CD4-positive, alpha-beta T cell (primary cell): ENCODE data around the gene FYB1. TPM values are rescaled to one million over a fixed set of nuclear protein-coding genes. Genes with fewer than 3 reads are reported as not detected.
A peak's percentile ranks its signal among the peaks of the same experiment; 100 is the strongest.

ENCODE experiments used
- ATAC-seq: fragments of 200-7000 bp; cut with Tn5 transposase; one replicate; pipeline ENCODE4 v1.10.0; 2022; ENCODE audit warnings: mild to moderate bottlenecking; ENCODE audit not compliant: poor library complexity
- CTCF ChIA-PET: fragments of 350-600 bp; sonication (Branson Sonifier 250); formaldehyde crosslinking; loops from one replicate; lab custom pipeline; 2021; ENCODE audit warnings: antibody characterized with exemption, inconsistent platforms; lab: Charles Lee
- POLR2A ChIA-PET: fragments of 350-600 bp; sonication (Branson Sonifier 250); formaldehyde crosslinking; loops from one replicate; lab custom pipeline; 2021; ENCODE audit warnings: antibody characterized with exemption, inconsistent platforms; lab: Charles Lee
- DNase-seq, 14 experiments: peaks; one replicate each; pipeline ENCODE4 v3.0.0-alpha.2; 2013 to 2020; ENCODE audit warnings: mixed read lengths in 2 of 14
- H3K27ac ChIP-seq, 2 donors: one replicate each; pipeline versions ENCODE4 v1.5.1 to v1.7.0; 2013; ENCODE audit warnings: low read length in 2 of 2, low read depth in 1 of 2, mild to moderate bottlenecking in 1 of 2
- H3K27me3 ChIP-seq, 2 experiments: 1 replicate in 1 of 2; 2 replicates in 1 of 2; pipeline versions ENCODE4 v1.6.1 to v1.7.0; 2013; ENCODE audit warnings: low read length in 2 of 2, control low read depth in 1 of 2, mild to moderate bottlenecking in 1 of 2, moderate library complexity in 1 of 2; ENCODE audit not compliant: insufficient read depth in 2 of 2, control insufficient read depth in 1 of 2
- H3K36me3 ChIP-seq: one replicate; pipeline ENCODE4 v1.6.1; 2013; ENCODE audit warnings: low read length, control low read depth; ENCODE audit not compliant: insufficient read depth
- H3K4me1 ChIP-seq: one replicate; pipeline ENCODE4 v1.6.1; 2013; ENCODE audit warnings: low read length, control low read depth; ENCODE audit not compliant: insufficient read depth
- H3K4me3 ChIP-seq: one replicate; pipeline ENCODE4 v1.5.1; 2013; ENCODE audit warnings: mild to moderate bottlenecking, low read length, moderate library complexity
- H3K9me3 ChIP-seq, 2 experiments: 1 replicate in 1 of 2; 2 replicates in 1 of 2; pipeline versions ENCODE4 v1.6.1 to v1.7.0; 2013; ENCODE audit warnings: low read length in 2 of 2, mild to moderate bottlenecking in 2 of 2, control low read depth in 1 of 2, moderate library complexity in 1 of 2; ENCODE audit not compliant: control insufficient read depth in 1 of 2, insufficient read depth in 1 of 2
- H3K27ac Mint-ChIP-seq: one replicate; pipeline ENCODE4 v1.8.0; 2020; ENCODE audit warnings: mixed read lengths
- H3K27me3 Mint-ChIP-seq: one replicate; pipeline ENCODE4 v1.8.0; 2021; ENCODE audit warnings: mixed read lengths
- H3K36me3 Mint-ChIP-seq: one replicate; pipeline ENCODE4 v1.8.0; 2021; ENCODE audit warnings: low read depth, mixed read lengths
- H3K4me1 Mint-ChIP-seq: one replicate; pipeline ENCODE4 v1.8.0; 2021; ENCODE audit warnings: low read depth, mixed read lengths
- H3K4me3 Mint-ChIP-seq: one replicate; pipeline ENCODE4 v1.8.0; 2020; ENCODE audit warnings: mild to moderate bottlenecking, mixed read lengths
- H3K9me3 Mint-ChIP-seq: one replicate; pipeline ENCODE4 v1.8.0; 2020; ENCODE audit warnings: mixed read lengths
- CTCF ChIP-seq: fragments of 200-600 bp; IDR thresholded peaks from one replicate; pipeline ENCODE4 v1.8.0; 2022; ENCODE audit warnings: antibody characterized with exemption, mild to moderate bottlenecking
- intact Hi-C, 2 experiments: fragments of 100-400 bp; cut with DNase I in 1 of 2; cut with micrococcal nuclease in 1 of 2; formaldehyde crosslinking; loops; one replicate each; pipeline versions ENCODE4 v1.15.1 to v1.9.0; 2023 to 2025; cut with DNase I, micrococcal nuclease
- total RNA-seq, 174 experiments: library from RNA in 2 of 174; stranded (reverse) in 2 of 174; gene quantifications; one replicate each; pipeline ENCODE4 v1.2.3 and lab custom pipeline; 2021 to 2026

Gene FYB1
- total RNA-seq, 2 experiments from 2014 or later: 478 to 497 TPM

- intact Hi-C loops: loop anchor here (2.0 to 5.0 kb wide), 6 partner anchors 15 to 129 kb away; no protein-coding TSS in a partner anchor
- ATAC-seq (peak; percentile 10), DNase-seq (peak in 1 of 14 experiments; percentile 23)
- H3K27me3 Mint-ChIP-seq: peaks cover 8% of the 10 kb centered on the region
- peak overlapping the region; percentile 85 for H3K4me3 ChIP-seq
- no peaks in the 10 kb centered on the region for H3K9me3 ChIP-seq
- peaks cover 56% of the 10 kb centered on the region for H3K36me3 Mint-ChIP-seq
- TF ChIP-seq CTCF: no peak
- peaks cover 17% of the 10 kb centered on the region for H3K36me3 ChIP-seq
- H3K27ac Mint-ChIP-seq: peak overlapping the region; percentile 100
- peak overlapping the region; percentile 100 for H3K4me3 Mint-ChIP-seq
- ChIA-PET POLR2A (interaction anchor here (0.6 to 1.9 kb wide), 14 partner anchors 11 to 144 kb away, joined by 3 to 10 read pairs (median 4); no protein-coding TSS in a partner anchor), CTCF (no interaction called here)
- no peaks in the 10 kb centered on the region for H3K9me3 Mint-ChIP-seq
- no peaks in the 10 kb centered on the region for H3K4me1 ChIP-seq
- H3K27ac ChIP-seq: peak overlapping the region; percentile 79 to 97
- H3K4me1 Mint-ChIP-seq: peaks cover 69% of the 10 kb centered on the region
- H3K27me3 ChIP-seq: peaks cover 0 to 14% of the 10 kb centered on the region in 2 experiments
These were observed 145.7 kb downstream of the FYB1 start for GRCh38 chr5:39073767-39074016.

- DNase-seq (peak; percentile 27 to 83 (median 48)), ATAC-seq (peak; percentile 53)
- Histone ChIP-seq H3K36me3 (peaks cover 23% of the 10 kb centered on the region), H3K4me3 (peak overlapping the region; percentile 85), H3K9me3 (no peaks in the 10 kb centered on the region), H3K27me3 (peaks cover 0 to 10% of the 10 kb centered on the region in 2 experiments), H3K27ac (peak overlapping the region; percentile 79 to 97), H3K4me1 (no peaks in the 10 kb centered on the region)
- intact Hi-C loops: loop anchor here (2.0 to 5.0 kb wide), 6 partner anchors 14 to 129 kb away; no protein-coding TSS in a partner anchor
- H3K36me3 Mint-ChIP-seq: peaks cover 61% of the 10 kb centered on the region
- CTCF ChIA-PET: interaction anchor here (1.1 to 1.2 kb wide), 2 partner anchors 7 to 48 kb away, joined by 3 read pairs; no protein-coding TSS in a partner anchor
- no peak for TF ChIP-seq CTCF
- H3K9me3 Mint-ChIP-seq: no peaks in the 10 kb centered on the region
- peaks cover 8% of the 10 kb centered on the region for H3K27me3 Mint-ChIP-seq
- POLR2A ChIA-PET: interaction anchor here (0.6 to 1.9 kb wide), 17 partner anchors 11 to 145 kb away, joined by 3 to 10 read pairs (median 4); no protein-coding TSS in a partner anchor
- H3K4me3 Mint-ChIP-seq: peak overlapping the region; percentile 100
- peaks cover 73% of the 10 kb centered on the region for H3K4me1 Mint-ChIP-seq
- H3K27ac Mint-ChIP-seq: peak overlapping the region; percentile 100
These were observed 146.2 kb downstream of the FYB1 start for GRCh38 chr5:39072925-39073766.

GRCh38 chr5:39068099-39068498 lies 151.3 kb downstream of the FYB1 start:
- ChIA-PET CTCF (interaction anchor here (1.0 kb wide), 1 partner anchor 64 kb away, joined by 3 read pairs; no protein-coding TSS in a partner anchor), POLR2A (no interaction called here)
- H3K27ac Mint-ChIP-seq: no peak overlapping the region
- H3K4me1 ChIP-seq: peaks cover 18% of the 10 kb centered on the region
- intact Hi-C loops: no loop called here
- H3K4me3 ChIP-seq: no peak overlapping the region
- H3K36me3 Mint-ChIP-seq: peaks cover 84% of the 10 kb centered on the region
- H3K9me3 ChIP-seq: peaks cover 0 to 9% of the 10 kb centered on the region in 2 experiments
- H3K4me3 Mint-ChIP-seq: no peak overlapping the region
- H3K9me3 Mint-ChIP-seq: peaks cover 13% of the 10 kb centered on the region
- peaks cover 51% of the 10 kb centered on the region for H3K36me3 ChIP-seq
- ATAC-seq: no peak
- H3K27ac ChIP-seq: no peak overlapping the region
- no peaks in the 10 kb centered on the region for H3K27me3 ChIP-seq
- no peaks in the 10 kb centered on the region for H3K27me3 Mint-ChIP-seq
- DNase-seq: no peak
- TF ChIP-seq CTCF: no peak
- H3K4me1 Mint-ChIP-seq: peaks cover 79% of the 10 kb centered on the region
